ENCODE measurements around the gene CLEC3B. TPM values are rescaled to one million over a fixed set of nuclear protein-coding genes. Genes with fewer than 3 reads are reported as not detected.

Gene CLEC3B
- polyA plus RNA-seq, 1 experiment: 22.3 TPM

Small RNAs within 50 kb of the gene (small RNA-seq; reads per million reads assigned to genes)
- gene RNU5B-3P (ENCODE audit: insufficient read length, low read depth, low replicate concordance): not detected

Other genes starting within 250 kb of the CLEC3B start
- 32.7 and 38.0 TPM in 2 replicates for gene TMEM42, start 164.4 kb upstream of the CLEC3B start, polyA plus RNA-seq (2011; rRNA removed)
- gene TGM4, start 151.7 kb upstream of the CLEC3B start, polyA plus RNA-seq (2011; rRNA removed): not detected in 2 replicates
- gene ZDHHC3, start 50.1 kb upstream of the CLEC3B start, polyA plus RNA-seq (2011; rRNA removed): 134 and 198 TPM in 2 replicates
- 45.4 and 50.6 TPM in 2 replicates for gene EXOSC7, start 50.1 kb upstream of the CLEC3B start, polyA plus RNA-seq (2011; rRNA removed)
- gene CDCP1, start 120.1 kb downstream of the CLEC3B start, polyA plus RNA-seq (2011; rRNA removed): 1.0 and 1.3 TPM in 2 replicates
- gene TMEM158, start 200.0 kb downstream of the CLEC3B start, polyA plus RNA-seq (2011; rRNA removed): 1.6 and 1.7 TPM in 2 replicates

Measured in BJ (cell line).